GM12801 (cell line): ENCODE measurements around the gene SRSF1.

Experiments used
- TF ChIP-seq, protein P1 (sequence below): IDR thresholded peaks from one replicate; pipeline ENCODE4 v1.5.1; 2011; ENCODE audit warnings: control low read depth; ENCODE audit not compliant: insufficient read length; ENCODE audit errors: extremely low read depth

Gene SRSF1, protein sequence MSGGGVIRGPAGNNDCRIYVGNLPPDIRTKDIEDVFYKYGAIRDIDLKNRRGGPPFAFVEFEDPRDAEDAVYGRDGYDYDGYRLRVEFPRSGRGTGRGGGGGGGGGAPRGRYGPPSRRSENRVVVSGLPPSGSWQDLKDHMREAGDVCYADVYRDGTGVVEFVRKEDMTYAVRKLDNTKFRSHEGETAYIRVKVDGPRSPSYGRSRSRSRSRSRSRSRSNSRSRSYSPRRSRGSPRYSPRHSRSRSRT

DNA sequence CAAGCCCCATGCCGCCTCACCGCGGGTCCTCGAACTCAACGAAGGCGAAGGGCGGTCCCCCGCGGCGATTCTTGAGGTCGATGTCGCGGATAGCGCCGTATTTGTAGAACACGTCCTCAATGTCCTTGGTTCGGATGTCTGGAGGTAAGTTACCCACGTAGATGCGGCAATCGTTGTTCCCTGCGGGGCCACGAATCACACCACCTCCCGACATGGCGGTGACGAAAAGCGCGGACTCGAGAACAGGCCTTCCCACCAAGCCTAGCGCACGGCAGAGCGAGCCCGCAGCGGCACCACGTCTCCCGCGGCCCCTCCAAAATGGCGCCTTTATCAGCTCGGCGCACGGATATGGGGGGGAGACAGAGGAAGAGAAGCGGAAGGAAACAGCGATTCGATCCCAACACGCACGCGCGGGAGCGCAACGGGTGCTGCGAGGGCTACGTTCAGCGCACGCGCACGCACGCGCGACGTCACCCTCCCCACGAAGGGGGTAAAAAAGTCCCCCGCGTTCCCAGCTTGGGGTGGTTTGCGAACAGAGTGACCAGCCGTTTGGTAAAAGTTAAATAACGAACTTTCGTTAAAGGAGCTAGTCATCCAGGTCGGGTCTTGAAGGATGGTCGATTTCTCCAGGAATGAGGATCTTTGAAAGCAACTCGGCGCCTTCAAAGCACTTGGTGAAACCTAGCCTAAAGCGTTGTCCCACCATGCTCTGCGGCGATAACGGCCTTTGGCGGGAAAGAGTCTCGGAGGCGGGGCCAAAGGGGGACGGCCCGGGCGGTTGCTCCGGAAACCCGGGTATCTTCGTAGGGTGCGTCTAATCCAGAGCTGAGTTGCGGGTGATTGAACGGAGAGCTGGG, at the start of gene SRSF1:
SRSF1 (minus strand) TSS at position 323 of the 857 bp plus-strand sequence; CDS start at position 214, 109 bp downstream.
- TF ChIP-seq, protein P1, sequence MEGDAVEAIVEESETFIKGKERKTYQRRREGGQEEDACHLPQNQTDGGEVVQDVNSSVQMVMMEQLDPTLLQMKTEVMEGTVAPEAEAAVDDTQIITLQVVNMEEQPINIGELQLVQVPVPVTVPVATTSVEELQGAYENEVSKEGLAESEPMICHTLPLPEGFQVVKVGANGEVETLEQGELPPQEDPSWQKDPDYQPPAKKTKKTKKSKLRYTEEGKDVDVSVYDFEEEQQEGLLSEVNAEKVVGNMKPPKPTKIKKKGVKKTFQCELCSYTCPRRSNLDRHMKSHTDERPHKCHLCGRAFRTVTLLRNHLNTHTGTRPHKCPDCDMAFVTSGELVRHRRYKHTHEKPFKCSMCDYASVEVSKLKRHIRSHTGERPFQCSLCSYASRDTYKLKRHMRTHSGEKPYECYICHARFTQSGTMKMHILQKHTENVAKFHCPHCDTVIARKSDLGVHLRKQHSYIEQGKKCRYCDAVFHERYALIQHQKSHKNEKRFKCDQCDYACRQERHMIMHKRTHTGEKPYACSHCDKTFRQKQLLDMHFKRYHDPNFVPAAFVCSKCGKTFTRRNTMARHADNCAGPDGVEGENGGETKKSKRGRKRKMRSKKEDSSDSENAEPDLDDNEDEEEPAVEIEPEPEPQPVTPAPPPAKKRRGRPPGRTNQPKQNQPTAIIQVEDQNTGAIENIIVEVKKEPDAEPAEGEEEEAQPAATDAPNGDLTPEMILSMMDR, result no peak

DNA sequence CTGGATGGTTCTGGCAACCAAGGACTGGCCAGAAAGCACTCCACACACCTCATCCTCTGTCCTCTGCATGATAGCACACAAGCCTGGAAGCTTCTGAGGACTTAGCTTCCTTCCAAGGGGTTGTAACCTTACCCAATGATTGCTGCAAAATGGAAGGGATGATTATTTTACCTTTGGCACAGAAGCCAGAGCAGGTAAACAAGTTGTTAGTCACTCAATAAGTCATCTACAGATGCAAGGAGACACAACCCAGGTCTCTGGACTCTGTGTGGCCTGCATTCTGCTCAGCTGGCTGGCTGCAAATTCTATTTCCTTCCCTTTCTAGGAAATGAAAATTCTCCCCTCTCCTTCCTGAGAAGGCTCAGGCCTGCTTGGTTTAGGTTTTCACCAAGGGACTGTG, 49.4 kb upstream of the SRSF1 start:
- TF ChIP-seq, protein P1, result no peak

DNA sequence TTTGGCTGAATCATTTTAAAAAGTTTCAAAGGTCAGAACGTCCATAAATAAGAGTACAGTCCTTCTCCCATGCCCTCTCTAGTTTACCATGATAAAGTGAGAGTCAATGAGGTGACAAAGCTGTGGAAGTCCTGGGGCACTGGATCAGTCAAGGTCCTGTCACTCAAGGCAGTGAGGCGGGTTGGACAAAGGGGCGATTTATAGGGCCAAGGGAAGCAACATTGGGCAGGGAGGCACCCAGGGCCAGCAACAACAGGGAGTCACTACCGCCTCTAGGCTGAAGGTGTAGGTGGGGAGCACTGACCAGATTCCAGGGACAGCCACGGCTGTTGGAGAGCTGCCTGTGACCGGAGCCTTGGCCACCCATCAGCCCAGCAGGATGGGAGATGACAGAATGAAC, 47.6 kb upstream of the SRSF1 start:
- TF ChIP-seq, protein P1, result no peak

DNA sequence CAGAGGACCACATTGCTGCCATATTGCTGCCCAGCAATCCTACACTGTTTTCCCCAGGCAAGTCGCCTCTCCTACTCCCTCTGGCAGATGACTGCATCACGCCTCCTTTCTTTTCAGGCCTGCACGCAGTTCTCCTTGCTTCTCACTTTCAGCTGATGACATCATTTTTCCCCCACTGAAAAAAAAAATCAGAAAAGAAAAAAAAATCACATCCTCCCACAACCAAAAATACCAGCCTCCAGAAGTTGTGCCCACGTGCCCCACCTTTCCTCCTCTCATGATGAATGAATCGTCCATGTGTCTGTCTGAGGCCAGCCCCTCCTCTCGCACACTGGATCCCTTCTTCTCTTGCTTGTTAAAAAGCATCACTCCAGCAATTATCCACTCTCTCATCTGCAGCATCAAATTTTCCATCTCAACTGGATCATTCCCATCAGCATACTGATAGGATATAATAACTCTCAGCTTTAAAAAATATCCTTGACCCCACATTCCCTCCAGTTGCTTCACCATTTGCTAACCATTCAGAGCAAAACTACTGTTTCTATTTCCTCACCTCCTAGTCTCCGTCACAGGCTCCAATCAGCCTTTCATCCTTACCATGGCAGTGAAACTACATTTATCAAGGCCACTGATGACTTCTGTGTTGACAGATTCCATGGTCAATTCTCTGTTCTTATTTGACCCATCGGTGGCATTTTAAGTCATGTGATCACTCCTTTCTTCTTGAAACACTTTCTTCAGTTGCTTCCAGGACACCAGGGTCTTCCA, 46.1 kb upstream of the SRSF1 start:
- TF ChIP-seq, protein P1, result no peak

DNA sequence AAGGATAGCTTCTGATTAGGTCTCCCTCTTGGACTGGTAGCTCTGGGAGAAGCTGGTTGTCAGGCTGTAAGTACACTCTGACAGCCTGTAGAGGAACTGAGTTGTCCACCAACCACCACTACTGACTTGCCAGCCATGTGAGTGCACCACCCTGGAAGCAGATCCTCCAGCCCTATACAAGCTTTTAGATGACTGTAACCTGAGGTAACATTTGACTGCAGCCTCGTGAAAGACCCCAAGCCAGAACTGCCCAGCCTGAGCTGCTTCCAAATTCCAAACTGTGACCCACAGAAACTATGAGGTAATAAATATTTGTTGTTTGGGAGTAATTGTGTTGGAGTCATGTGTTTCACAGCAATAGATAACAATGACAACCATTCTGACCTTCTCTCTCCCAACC, 45.4 kb upstream of the SRSF1 start:
- TF ChIP-seq, protein P1, result no peak

DNA sequence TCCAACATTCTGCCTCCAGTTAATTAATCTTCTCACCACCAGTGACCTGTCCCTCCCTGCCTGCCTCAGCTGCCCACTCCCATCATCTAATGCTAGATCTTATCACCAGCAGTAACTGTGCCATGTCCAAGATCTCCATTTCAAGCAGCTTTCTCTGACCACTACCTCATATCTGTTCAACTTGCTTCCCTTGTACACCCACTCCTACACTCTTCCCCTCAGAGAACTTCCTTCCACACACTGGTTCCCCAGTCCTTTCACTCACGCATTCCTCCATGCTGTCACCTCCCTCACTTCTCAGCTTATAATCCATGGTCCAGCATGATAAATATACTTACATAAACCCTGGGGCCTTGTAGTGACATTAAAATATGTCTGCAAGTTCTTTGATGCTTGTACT, 44.4 kb upstream of the SRSF1 start:
- TF ChIP-seq, protein P1, result no peak

DNA sequence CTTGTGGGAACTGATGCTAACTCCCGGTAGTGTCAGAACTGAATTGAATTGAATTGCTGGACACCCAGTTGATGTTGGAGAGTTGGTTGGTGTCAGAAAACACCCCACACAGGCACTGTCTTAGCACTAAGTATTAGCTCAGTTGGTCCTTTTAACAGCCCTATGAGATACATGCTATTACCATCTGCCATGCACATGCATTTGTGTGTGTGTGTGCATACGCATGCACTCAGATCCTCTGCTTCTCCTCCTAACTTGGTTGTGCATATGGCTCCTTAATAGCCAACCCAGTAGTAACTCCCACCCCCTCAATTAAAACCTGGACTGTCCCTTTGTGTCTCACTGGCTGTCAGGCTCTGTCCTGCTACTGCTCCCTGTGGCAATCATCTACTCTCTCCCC, 43.9 kb upstream of the SRSF1 start:
- TF ChIP-seq, protein P1, result no peak
